SK-N-SH (cell line): ENCODE data around the gene CDH23.

Experiments
- CTCF ChIP-seq: fragments of 200-600 bp; sonication (generic); IDR thresholded peaks from 2 replicates; pipeline ENCODE4 v1.6.1; 2017; ENCODE audit warnings: antibody characterized with exemption, mild to moderate bottlenecking, moderate library complexity
- EP300 ChIP-seq, 2 experiments: IDR thresholded peaks; 2 replicates each; pipeline versions ENCODE4 v1.4.0 to v1.6.1; 2012; ENCODE audit warnings: borderline replicate concordance in 1 of 2, low read depth in 1 of 2, low read length in 1 of 2
- MAX ChIP-seq: IDR thresholded peaks from 2 replicates; pipeline ENCODE4 v1.4.0; 2012; ENCODE audit warnings: low read depth
- SIN3A ChIP-seq: IDR thresholded peaks from 2 replicates; pipeline ENCODE4 v1.6.1; 2012; ENCODE audit warnings: low read depth, mild to moderate bottlenecking, low read length, moderate library complexity, borderline replicate concordance

GRCh38 chr10:71747039-71747531, 350.4 kb downstream of the CDH23 start:
- TF ChIP-seq CTCF = no peak
- TF ChIP-seq MAX = no peak
- TF ChIP-seq SIN3A = no peak
- TF ChIP-seq EP300 (IDR thresholded peaks at IDR 0.05; ENCODE audit: borderline replicate concordance in 1 of 2, low read depth in 1 of 2, low read length in 1 of 2) = no peak
